Measurements from ENCODE around the gene GPATCH8. TPM values are rescaled to one million over a fixed set of nuclear protein-coding genes. Genes with fewer than 3 reads are reported as not detected.

Gene GPATCH8
- total and polyA plus RNA-seq, 2 experiments from 2014 or later: 34.7 to 38.7 TPM

DNA sequence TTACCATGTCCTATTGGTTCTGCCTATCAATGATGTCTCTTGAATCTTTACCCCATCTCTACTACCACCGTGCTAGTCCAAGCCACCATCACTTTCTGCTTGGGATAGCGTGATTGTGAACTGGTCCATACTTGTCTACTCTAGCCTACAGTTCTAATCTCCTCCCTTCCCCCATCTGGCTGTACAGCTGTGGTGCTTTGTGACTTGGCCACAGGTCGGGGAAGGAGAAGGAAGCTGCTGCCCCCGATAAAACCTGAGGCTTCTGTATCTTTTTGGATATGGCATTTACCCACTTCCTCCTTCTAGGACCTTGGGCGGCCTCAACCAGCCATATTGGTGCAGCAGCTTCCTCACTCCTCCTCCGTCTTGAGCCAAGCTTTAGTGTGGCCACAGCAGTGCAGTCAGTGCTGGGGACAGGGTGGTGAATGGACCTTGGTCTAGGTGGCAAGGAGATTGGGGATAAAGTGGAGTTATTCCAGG lies 113.4 kb downstream of the GPATCH8 start:
- no peak for DNase-seq (ENCODE audit: low read depth in 1 of 2, low spot score in 1 of 2)
- no peaks in the 10 kb centered on the region for H3K36me3 ChIP-seq
- peaks cover 9% of the 10 kb centered on the region for H3K27me3 ChIP-seq
- H3K9me3 ChIP-seq (ENCODE audit: low read depth): no peaks in the 10 kb centered on the region
- peaks cover 4% of the 10 kb centered on the region for H3K4me1 ChIP-seq (ENCODE audit: low read depth)
- no peak overlapping the region for H3K4me3 ChIP-seq
- H3K27ac ChIP-seq: no peak overlapping the region
- TF ChIP-seq CTCF (IDR thresholded peaks at IDR 0.05; ENCODE audit: low read depth, low read length): no peak

GRCh38 chr17:44389281-44389680 lies 113.9 kb downstream of the GPATCH8 start, which contains the start of gene ITGA2B:
Gene ITGA2B, minus strand, starts transcription at chr17:44389649. Its CDS starts 176 bp downstream, at chr17:44389473.
- peaks cover 14% of the 10 kb centered on the region for H3K27me3 ChIP-seq
- H3K4me3 ChIP-seq: no peak within 1 kb of the TSS
- no peak for DNase-seq (ENCODE audit: low read depth in 1 of 2, low spot score in 1 of 2)
- no peaks in the 10 kb centered on the region for H3K9me3 ChIP-seq (ENCODE audit: low read depth)
- H3K36me3 ChIP-seq: no peaks in the 10 kb centered on the region
- TF ChIP-seq CTCF (IDR thresholded peaks at IDR 0.05; ENCODE audit: low read depth, low read length): no peak
- H3K4me1 ChIP-seq (ENCODE audit: low read depth): peaks cover 4% of the 10 kb centered on the region
- no peak within 1 kb of the TSS for H3K27ac ChIP-seq

- H3K27ac ChIP-seq: no peak overlapping the region
- H3K9me3 ChIP-seq (ENCODE audit: low read depth): no peaks in the 10 kb centered on the region
- peaks cover 28% of the 10 kb centered on the region for H3K27me3 ChIP-seq
- no peak for TF ChIP-seq CTCF (IDR thresholded peaks at IDR 0.05; ENCODE audit: low read depth, low read length)
- H3K4me1 ChIP-seq (ENCODE audit: low read depth): no peaks in the 10 kb centered on the region
- no peak overlapping the region for H3K4me3 ChIP-seq
- no peak for DNase-seq (ENCODE audit: low read depth in 1 of 2, low spot score in 1 of 2)
- no peaks in the 10 kb centered on the region for H3K36me3 ChIP-seq
Measured at GRCh38 chr17:44387804-44388203, 115.4 kb downstream of the GPATCH8 start.

DNA sequence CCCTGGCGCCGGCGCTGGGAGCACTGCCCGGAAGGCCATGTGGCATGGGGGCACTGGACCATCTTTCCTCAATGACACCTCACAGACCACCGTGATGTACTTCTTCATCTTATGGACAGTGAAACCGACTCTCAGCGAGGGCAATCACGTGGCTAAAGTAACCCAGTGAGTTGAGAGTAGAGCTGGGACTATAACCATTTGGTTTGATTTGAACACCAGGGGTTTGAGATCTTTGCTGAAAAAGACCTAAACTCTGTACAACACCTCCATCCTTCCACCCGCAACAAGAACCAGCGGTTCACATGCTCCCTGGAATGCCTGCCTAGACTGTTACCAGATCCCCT lies 117.1 kb downstream of the GPATCH8 start:
- Histone ChIP-seq H3K9me3 (ENCODE audit: low read depth) (no peaks in the 10 kb centered on the region), H3K4me3 (peak overlapping the region; percentile 35), H3K4me1 (ENCODE audit: low read depth) (no peaks in the 10 kb centered on the region), H3K27ac (no peak overlapping the region), H3K36me3 (no peaks in the 10 kb centered on the region), H3K27me3 (peaks cover 32% of the 10 kb centered on the region)
- no peak for TF ChIP-seq CTCF (IDR thresholded peaks at IDR 0.05; ENCODE audit: low read depth, low read length)
- DNase-seq (ENCODE audit: low read depth in 1 of 2, low spot score in 1 of 2): no peak

- peak; percentile 25 for TF ChIP-seq CTCF (IDR thresholded peaks at IDR 0.05; ENCODE audit: low read depth, low read length)
- DNase-seq (ENCODE audit: low read depth in 1 of 2, low spot score in 1 of 2): peak; percentile 82 to 91
- no peaks in the 10 kb centered on the region for H3K36me3 ChIP-seq
- H3K27ac ChIP-seq: no peak overlapping the region
- H3K4me3 ChIP-seq: peak overlapping the region; percentile 35
- H3K27me3 ChIP-seq: peaks cover 32% of the 10 kb centered on the region
- H3K9me3 ChIP-seq (ENCODE audit: low read depth): no peaks in the 10 kb centered on the region
- no peaks in the 10 kb centered on the region for H3K4me1 ChIP-seq (ENCODE audit: low read depth)
Measured at GRCh38 chr17:44385287-44386181, 117.7 kb downstream of the GPATCH8 start.

All from cardiac muscle cell (in vitro differentiated cells and primary cell).